Activated T-helper 9 cell treated with anti-CD3 and anti-CD28 coated beads, Interleukin-2, amount 50 U/mL, for 16 hours (primary cell): ENCODE data around the gene OR10H1.
"Not testable (repeated sequence)": the region's sequence is repeated elsewhere in the genome, so short reads cannot be mapped to it uniquely, and the experiment has no call there.

ENCODE experiments used
- DNase-seq: peaks from one replicate; pipeline ENCODE4 v3.0.0-alpha.2; 2020; ENCODE audit warnings: low read depth

Gene OR10H1

DNA sequence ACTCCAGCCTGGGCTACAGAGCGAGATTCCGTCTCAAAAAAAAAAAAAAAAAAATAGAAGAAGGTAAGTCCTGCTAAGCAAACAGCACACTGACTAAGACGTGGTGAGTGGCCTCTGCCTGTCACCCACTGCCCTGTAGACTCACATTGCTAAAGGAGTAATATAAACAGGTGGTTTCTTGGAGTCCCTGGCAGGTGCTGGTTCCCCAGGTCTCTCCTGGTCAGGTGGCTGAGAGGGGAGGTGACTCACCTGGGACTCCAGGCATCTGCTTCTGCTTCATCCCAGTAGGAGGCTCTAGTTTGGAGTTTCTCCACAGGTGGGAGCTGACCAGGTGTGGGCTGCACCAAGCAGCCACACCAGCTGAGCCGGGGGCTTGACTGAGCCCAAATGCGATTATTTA, at the start of gene OR10H1:
TSS of gene OR10H1 (minus strand) at position 359 of the 400 bp plus-strand sequence. CDS start 7,627 bp downstream, outside the sequence.
- no peak for DNase-seq

DNA sequence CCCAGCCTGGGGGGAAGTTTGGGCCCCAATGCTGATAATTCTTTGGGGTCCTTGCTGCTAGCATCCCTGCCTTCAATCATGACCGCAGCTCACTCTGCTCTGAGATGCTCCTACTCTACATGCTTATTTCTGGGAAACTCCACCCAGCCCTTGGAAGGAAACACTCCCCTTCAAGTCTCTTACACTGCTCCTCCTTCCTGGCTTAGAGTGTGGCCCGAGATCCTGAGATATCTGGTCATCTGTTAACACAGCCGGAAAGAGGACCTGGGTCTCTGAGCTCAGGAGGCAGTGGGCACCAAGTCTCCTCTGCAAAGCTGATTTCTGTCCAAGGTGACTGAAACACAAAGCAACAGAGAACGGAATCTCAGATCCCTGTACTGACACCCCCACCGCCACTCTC, 49.4 kb upstream of the OR10H1 start:
- DNase-seq = no peak

- no peak for DNase-seq
Measured at GRCh38 chr19:15863272-15863671, 47.8 kb upstream of the OR10H1 start.

GRCh38 chr19:15862444-15862843, 47.0 kb upstream of the OR10H1 start:
- DNase-seq = no peak

DNA sequence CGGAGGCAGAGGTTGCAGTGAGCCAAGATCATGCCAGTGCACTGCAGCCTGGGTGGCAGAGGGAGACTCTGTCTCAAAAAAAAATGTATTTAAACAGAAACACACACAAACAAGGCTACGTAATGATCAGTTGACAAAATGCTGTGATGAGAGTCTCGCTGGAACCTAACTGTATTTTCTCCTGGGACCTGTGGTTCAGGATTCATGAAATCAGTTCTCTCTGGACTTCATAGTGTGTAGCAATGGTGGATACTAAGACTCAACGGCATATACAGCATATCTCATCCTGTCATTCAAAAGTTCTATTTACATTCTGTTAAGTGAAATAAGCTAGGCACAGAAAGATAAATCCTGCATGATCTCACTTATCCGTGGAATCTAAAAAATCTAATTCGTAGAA, 45.1 kb upstream of the OR10H1 start:
- no peak for DNase-seq

DNA sequence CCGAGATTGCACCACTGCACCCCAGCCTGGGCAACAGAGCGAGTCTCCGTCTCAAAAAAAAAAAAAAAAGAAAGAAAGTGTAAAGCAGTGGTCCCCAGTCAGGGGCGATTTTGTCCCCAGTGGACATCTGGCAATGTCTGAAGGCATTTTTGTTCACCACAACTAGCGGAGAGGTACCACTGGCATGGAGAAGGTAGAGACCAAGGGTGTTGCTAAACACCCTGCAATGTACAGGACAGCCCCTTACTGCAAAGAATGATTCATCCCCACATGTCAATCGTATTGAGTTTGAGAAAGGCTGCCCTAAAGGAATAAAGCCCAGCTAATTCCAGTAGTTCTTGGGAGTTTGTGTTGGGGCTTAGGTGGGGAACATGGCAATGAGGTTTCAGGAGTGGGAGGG, 43.7 kb upstream of the OR10H1 start:
- DNase-seq = no peak

DNA sequence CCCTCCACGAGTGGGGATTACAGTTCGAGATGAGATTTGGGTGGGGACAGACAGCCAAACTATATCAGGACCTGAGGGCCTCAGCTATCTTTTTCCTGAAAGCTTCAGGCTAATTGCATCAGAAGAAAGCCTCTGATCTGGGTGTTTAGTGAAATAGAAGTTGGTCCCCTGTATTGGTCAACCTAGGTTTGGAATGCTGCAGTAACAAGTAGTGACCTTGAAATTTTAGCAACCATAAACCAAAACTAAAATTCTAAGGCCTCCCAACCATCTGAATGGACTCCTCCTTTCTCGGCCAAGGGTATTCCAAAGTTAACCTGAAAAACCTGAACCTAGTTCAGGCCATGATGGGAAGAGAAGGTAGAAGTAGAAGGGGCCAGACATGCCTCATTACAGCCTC, 34.9 kb upstream of the OR10H1 start:
- no peak for DNase-seq

GRCh38 chr19:15846923-15847322, 31.5 kb upstream of the OR10H1 start:
- no peak for DNase-seq

DNA sequence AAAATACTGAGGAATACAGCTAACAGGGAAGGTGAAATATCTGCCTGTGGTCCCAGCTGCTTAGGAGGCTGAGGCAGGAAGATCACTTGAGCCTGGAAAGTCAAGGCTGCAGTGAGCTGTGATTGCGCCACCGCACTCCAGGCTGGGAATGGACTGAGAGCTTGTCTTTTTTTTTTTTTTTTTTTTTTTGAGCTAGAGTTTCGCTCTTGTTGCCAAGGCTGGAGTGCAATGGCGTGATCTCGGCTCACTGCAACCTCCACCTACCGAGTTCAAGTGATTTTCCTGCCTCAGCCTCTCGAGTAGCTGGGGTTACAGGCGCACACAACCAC, 28.4 kb upstream of the OR10H1 start:
- not testable (repeated sequence) for DNase-seq

GRCh38 chr19:15843203-15843893, 27.9 kb upstream of the OR10H1 start:
- DNase-seq = no peak

- DNase-seq = no peak
Measured at GRCh38 chr19:15841875-15842569, 26.6 kb upstream of the OR10H1 start.

DNA sequence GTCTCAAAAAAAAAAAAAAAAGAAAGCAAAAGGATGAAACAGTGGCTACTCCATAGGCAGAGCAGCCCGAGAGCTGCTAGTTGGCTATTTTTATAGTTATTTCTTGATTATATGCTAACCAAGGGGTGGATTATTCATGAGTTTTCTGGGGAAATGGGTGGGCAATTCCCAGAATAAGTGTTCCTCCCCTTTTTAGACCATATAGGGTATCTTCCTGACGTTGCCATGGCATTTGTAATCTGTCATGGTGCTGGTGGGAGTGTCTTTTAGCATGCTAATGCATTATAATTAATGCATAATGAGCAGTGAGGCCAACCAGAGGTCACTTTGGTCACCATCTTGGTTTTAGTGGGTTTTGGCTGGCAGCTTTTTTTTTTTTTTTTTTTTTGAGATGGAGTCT, 25.4 kb upstream of the OR10H1 start:
- no peak for DNase-seq

DNA sequence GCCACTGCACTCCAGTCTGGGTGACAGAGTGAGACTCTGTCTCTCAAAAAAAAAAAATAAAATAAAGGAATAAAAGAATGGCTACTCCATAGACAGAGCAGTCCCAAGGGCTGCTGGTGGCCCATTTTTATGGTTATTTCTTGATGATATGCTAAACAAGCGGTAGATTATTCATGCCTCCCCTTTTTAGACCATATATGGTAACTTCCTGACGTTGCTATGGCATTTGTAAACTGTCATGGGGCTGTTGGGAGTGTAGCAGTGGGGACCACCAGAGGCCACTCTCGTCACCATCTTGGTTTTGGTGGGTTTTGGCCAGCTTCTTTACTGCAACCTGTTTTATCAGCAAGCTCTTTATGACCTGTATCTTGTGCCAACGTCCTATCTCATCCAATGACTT, 24.4 kb upstream of the OR10H1 start:
- DNase-seq = not testable (repeated sequence)

DNA sequence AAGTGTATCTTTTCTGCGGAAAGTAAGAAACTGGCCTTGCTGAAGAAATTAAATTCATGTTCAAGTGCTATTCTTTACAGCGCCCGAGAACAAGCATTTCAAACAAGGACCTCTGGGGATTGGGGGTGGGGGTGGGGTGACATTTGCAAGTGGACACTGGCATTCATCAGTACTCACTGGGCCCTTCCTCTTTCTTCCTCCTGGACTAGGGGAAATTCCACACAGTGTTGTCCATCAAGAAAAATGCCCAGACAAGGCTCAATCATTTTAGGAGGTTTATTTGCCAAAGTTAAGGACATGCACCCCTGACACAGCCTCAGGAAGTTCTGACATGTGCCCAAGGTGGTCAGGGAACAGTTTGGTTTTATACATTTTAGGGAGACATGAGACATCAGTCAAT, 22.9 kb upstream of the OR10H1 start:
- DNase-seq = no peak

DNA sequence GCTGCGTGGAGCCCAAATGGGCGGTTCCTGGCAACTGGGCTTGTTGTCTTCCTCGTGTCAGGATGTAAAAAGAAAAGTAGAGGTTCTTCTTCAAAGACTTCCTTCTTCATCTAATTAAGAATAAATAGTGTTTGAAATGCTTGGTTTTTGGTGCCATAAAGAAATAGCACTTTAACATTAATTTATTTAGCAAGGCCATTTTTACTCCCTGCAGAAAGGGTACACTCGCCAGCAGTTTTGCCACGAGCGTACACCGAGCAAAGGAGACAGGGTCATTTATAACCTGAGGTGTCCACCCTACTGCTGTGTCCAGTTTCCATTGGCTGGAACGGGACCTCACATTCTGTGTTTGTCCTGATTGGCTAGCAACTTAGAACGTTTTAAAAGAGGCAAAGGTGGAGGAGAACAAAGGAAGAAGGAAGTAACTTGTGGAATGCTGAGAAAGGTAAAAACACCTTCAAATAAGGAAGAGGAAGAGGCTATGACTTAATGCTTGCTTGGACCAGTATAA, 21.8 kb upstream of the OR10H1 start:
- DNase-seq = no peak

DNA sequence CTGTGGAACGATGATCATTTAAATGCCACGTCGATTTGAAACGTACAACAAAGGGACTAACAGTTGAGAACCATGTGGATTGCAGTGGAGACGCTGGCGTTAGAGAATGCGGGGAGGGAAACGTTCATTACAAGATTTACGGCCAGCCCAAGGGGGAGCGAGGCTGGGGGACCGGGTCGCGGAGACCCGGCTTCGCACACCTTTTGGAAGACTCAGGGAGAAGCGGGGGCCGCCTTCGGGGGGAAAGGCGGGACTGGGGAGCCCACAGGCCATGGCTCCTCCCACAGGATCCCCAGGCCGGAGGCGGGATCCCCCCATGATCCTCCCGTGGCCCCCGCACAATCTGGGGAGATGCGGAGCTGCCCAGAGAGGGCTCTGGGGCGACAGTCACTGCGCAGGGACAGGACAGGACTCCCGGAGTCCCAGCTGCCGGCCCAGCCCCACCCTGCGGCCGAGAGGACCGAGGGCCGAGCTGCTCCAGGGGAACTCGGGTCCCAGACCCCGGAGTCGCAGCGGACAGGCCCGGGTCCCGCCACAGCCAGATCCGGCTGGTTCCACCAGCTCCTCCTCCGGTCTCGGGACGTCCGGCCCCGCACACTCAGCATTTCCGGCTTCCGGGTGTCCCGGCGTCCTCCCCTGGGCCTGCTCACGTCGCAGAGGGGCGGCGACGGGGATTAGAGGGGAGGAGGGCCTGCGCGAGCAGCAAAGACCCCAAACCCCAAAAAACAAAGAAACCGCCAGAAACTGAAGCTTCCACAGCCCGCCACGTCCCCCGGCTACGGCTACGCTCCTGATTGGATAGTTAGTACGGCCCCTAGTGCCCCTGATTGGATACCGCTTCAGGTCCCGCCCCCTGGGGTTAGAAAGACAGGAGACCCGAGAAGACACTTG, 21.1 kb upstream of the OR10H1 start:
- DNase-seq = peak; percentile 91

DNA sequence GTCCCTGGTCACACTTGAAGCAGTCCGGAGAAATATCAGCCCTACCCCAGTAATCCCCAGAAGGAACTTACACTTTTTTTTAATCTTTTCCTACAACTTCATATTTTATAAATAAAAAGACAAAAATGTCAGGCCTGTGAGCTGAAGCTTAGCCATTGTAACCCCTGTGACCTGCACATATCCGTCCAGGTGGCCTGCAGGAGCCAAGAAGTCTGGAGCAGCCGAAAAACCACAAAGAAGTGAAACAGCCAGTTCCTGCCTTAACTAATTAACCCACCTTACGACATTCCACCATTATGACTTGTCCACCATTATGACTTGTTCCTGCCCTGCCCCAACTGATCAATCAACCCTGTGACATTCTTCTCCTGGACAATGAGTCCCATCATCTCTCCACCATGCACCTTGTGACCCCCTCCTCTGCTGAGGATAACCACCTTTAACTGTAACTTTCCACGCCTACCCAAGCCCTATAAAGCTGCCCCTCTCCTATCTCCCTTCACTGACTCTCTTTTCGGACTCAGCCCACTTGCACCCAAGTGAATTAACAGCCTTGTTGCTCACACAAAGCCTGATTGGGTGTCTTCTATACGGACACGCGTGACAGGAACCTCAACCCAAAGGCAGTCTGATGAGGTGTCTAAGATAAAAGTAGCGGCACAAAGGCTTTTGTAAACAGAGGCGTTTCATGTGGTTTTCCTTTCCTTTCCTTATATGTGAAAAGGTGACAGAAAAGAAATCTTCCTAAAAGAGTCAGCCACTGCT, 20.3 kb upstream of the OR10H1 start:
- peak; percentile 19 for DNase-seq

- not testable (repeated sequence) for DNase-seq
Measured at GRCh38 chr19:15834232-15834631, 18.8 kb upstream of the OR10H1 start.

DNA sequence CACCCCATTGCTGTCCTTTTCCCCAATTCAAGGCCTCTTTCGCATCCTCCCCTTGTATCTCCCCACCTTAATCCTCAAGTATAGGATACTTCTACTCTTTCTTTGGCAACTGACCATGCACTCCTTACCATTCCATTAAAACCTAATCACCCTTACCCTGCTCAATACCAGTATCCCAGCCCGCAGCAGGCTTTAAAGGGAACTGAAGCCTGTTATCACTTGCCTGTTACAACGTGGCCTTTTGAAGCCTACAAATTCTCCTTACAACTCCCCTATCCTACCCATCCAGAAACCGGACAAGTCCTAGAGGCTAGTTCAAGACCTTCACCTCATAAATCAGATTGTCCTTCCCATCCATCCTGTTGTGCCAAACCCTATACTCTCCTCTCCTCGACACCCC, 16.2 kb upstream of the OR10H1 start:
- no peak for DNase-seq

GRCh38 chr19:15829786-15830185, 14.3 kb upstream of the OR10H1 start:
- DNase-seq = no peak

GRCh38 chr19:15829306-15829698, 13.8 kb upstream of the OR10H1 start:
- DNase-seq = no peak
